ENCODE measurements around the gene BBS7.

- no peak for TF ChIP-seq CTCF (IDR thresholded peaks at IDR 0.05; ENCODE audit: extremely low read depth in 1 of 2, insufficient read depth in 1 of 2, low read depth in 1 of 2, low read length in 2 of 2)
- TF ChIP-seq POLR2A (IDR thresholded peaks at IDR 0.05; ENCODE audit: low read depth, low read length), result no peak
- no peak for TF ChIP-seq GATA2 (IDR thresholded peaks at IDR 0.05; ENCODE audit: insufficient read depth, insufficient read length, low read depth, low read length)
- no peak for TF ChIP-seq EZH2 (IDR thresholded peaks at IDR 0.05; ENCODE audit: borderline replicate concordance, low read depth, low read length, severe bottlenecking)
These were observed 84.8 kb downstream of the BBS7 start for GRCh38 chr4:121785479-121785878.
